ENCODE measurements around the gene SAMD4A.
"Not testable (repeated sequence)": the region's sequence is repeated elsewhere in the genome, so short reads cannot be mapped to it uniquely, and the experiment has no call there.

Gene SAMD4A

GRCh38 chr14:54784060-54784459 is 217.1 kb downstream of the SAMD4A start:
- no peak for DNase-seq (ENCODE audit: low read depth)

GRCh38 chr14:54784657-54785056 is 217.7 kb downstream of the SAMD4A start:
- DNase-seq (ENCODE audit: low read depth) = no peak

- DNase-seq (ENCODE audit: low read depth) = no peak
Measured at GRCh38 chr14:54785136-54785777, 218.3 kb downstream of the SAMD4A start.

GRCh38 chr14:54785778-54786770 is 219.1 kb downstream of the SAMD4A start:
- no peak for DNase-seq (ENCODE audit: low read depth)

- DNase-seq (ENCODE audit: low read depth) = no peak
Measured at GRCh38 chr14:54786838-54787237, 219.9 kb downstream of the SAMD4A start.

- no peak for DNase-seq (ENCODE audit: low read depth)
Measured at GRCh38 chr14:54787261-54787660, 220.3 kb downstream of the SAMD4A start.

- DNase-seq (ENCODE audit: low read depth) = no peak
Measured at GRCh38 chr14:54788701-54789100, 221.8 kb downstream of the SAMD4A start.

- no peak for DNase-seq (ENCODE audit: low read depth)
Measured at GRCh38 chr14:54789166-54789565, 222.2 kb downstream of the SAMD4A start.

- no peak for DNase-seq (ENCODE audit: low read depth)
Measured at GRCh38 chr14:54789781-54790480, 223.0 kb downstream of the SAMD4A start.

- DNase-seq (ENCODE audit: low read depth) = no peak
Measured at GRCh38 chr14:54791001-54791400, 224.1 kb downstream of the SAMD4A start.

- no peak for DNase-seq (ENCODE audit: low read depth)
Measured at GRCh38 chr14:54792288-54792687, 225.4 kb downstream of the SAMD4A start.

GRCh38 chr14:54794159-54794558 is 227.2 kb downstream of the SAMD4A start:
- no peak for DNase-seq (ENCODE audit: low read depth)

GRCh38 chr14:54794796-54795195 is 227.9 kb downstream of the SAMD4A start:
- no peak for DNase-seq (ENCODE audit: low read depth)

- DNase-seq (ENCODE audit: low read depth) = no peak
Measured at GRCh38 chr14:54796961-54797360, 230.0 kb downstream of the SAMD4A start.

- no peak for DNase-seq (ENCODE audit: low read depth)
Measured at GRCh38 chr14:54797556-54797955, 230.6 kb downstream of the SAMD4A start.

GRCh38 chr14:54797986-54798385 is 231.1 kb downstream of the SAMD4A start:
- no peak for DNase-seq (ENCODE audit: low read depth)

GRCh38 chr14:54798465-54799124 is 231.7 kb downstream of the SAMD4A start:
- no peak for DNase-seq (ENCODE audit: low read depth)

GRCh38 chr14:54801482-54801881 is 234.6 kb downstream of the SAMD4A start:
- DNase-seq (ENCODE audit: low read depth) = not testable (repeated sequence)

GRCh38 chr14:54803396-54803795 is 236.5 kb downstream of the SAMD4A start:
- no peak for DNase-seq (ENCODE audit: low read depth)

GRCh38 chr14:54803926-54804537 is 237.1 kb downstream of the SAMD4A start:
- DNase-seq (ENCODE audit: low read depth) = no peak

- DNase-seq (ENCODE audit: low read depth) = no peak
Measured at GRCh38 chr14:54804538-54805041, 237.7 kb downstream of the SAMD4A start.
